ENCODE data around the gene SERPING1.

The SERPING1 gene

DNA sequence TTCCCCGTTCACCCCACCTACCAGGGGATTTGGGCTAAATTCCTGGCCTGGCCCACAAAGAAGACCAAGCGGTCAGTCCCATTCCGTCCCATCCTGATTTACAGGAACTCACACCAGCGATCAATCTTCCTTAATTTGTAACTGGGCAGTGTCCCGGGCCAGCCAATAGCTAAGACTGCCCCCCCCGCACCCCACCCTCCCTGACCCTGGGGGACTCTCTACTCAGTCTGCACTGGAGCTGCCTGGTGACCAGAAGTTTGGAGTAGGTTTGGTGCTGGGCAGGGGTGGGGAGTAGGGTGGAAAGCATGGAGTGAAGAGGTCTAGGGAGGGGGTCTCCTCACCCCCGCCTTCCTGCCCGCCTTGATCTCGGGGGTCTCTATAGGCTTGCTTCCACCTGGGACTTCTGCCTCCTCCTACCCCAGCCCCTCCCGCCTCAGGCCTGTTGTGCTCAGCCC lies at the start of gene SERPING1:
TSS of gene SERPING1 (plus strand) at position 225 of the 455 bp plus-strand sequence. CDS start 586 bp downstream, outside the sequence.
- DNase-seq, result no peak

- no peak for DNase-seq
These were observed 49.6 kb upstream of the SERPING1 start for GRCh38 chr11:57547854-57548377.

DNA sequence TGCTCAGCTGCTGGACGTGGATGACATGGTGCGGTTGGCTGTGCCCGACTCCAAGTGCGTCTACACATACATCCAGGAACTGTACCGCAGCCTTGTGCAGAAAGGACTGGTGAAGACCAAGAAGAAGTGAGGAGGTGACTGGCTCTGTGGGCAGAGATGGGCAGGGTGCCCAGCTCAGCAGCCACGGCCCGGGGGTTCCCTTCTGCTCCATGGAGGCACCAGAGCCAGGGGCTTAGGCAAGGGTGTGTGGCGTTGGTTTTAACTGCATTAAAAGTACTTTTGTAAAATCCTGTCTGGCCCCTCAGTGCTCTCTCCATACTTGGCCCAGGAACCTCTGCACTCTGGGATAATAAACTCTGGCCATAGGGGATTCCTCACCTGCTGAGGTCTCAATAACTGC lies 47.5 kb upstream of the SERPING1 start:
- no peak for DNase-seq

DNA sequence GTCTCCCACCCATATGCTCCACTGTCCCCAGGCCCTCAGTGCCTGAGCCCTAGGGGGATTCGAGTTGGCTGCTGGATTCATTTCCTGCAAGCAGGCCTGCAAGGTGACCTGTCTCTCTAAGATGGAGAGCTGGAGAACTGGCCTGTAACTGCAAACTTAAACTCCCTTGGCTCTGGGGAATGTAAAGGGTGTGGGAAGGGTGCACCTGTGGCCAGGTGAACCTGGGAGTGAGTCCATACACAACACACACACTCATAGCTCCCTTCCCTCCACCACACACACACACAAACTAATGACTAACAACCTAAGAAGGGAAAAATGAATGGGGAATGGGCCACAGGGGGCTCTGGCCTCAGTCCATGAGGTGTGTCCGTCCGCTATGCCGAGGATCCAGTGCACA lies 45.5 kb upstream of the SERPING1 start:
- no peak for DNase-seq

- DNase-seq, result no peak
These were observed 45.0 kb upstream of the SERPING1 start for GRCh38 chr11:57552479-57552878.

DNA sequence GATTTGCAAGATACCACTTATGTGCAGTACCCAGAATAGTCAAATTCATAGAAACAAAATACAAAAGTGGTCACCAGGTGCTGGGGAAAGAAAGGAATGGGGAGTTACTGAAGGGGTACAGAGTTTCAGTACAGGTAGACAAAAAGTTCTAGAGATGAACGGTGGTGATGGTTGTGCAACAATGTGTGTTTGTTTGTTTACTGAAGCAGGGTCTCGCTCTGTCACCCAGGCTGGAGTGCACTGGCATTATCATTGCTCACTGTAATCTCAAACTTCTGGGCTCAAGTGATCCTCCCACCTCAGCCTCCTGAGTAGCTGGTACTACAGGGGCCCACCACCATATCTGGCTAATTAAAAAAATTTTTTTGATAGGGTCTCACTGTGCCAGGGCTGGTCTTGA lies 42.1 kb upstream of the SERPING1 start:
- no peak for DNase-seq

- DNase-seq, result no peak
These were observed 41.4 kb upstream of the SERPING1 start for GRCh38 chr11:57556041-57556440.

DNA sequence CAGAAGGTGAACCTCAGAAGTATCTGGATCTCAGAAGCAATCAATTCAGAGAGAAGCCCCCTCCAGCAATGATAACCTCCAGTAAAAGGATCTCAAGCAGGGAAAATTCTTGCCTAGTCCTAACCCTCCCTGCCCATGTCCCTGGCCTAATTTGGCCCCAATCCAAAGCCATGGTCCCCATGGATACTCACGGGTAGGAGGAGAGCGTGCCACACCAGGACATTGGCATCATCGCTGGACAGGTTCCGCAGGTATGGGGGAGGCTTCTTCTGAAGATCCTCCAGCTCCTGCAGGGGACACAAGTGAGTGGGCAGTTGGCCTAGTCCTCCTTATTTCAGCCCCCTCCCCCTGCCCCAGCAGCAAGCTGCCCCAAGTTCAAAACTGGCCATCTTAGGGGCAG lies 37.3 kb upstream of the SERPING1 start:
- no peak for DNase-seq

- no peak for DNase-seq
These were observed 34.9 kb upstream of the SERPING1 start for GRCh38 chr11:57562596-57562995.

DNA sequence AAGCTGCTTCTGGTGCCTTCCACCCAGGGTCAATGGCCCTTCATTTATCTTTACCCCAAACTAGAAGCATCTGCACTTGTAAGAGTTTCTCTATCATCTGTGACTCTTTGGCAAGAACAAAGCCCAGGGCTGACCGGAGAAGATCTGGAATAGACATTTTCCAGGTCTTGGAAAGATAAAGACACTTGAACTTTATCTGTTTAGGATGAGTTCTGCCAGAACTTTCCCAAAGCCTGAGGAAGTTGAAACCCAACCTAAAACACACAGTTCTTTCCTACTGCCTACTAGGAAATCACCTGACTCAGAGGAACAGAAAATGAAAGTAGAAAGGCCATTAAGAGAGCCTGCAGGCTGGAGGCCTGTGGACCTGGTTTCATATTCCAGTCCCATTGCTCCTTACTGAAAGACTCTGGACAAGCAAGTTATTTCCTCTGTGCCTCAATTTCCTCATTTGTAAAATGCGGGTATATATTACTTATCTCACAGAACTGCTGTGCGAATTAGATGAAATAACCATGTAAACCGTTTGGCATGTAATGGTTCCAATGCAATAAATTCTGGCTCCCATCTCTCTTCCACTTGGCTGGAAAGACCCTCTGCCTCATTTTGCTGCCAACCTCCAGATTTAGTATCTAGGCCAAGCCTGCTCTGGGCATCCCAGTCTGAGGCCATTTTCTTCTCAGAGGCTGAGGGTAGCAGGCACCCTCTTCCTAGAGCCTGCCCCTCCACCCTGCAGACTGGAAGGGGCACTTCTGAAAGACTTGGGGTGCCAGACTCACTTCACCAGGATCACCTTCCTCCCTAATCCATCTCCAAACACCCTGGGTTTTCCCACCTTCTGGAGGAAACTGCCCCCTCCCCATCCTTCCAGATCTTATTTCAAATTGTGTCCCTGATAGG lies 31.2 kb upstream of the SERPING1 start:
- DNase-seq, result peak; percentile 76

DNA sequence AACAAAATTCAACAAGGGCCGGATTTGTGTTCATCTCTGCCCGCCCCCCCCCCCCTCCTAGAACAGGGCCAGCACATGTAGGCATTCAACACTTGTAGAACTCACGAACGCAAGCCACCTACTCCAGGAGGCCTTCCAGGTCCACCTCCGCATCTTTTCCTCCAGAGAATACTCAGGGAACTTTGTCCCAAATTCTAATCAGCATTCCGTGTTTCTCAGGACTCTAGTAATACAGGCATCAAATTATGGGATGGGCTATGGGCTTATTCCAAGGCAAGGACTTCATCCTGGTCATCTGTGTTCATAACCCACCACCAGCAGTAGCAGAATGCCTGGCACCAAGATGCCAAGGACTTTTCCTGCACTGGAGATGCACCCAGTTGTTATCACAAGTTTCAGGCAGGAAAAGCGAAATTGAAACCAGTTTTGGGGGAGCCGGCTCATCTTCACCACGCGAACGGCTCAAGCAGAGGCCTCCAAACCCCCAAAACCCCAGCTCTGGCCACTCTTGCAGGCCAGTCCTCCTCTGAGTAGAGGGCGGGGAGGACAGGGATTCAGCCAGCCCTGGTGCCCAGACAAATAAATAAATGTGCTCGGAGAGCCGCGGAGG lies 30.5 kb upstream of the SERPING1 start:
- no peak for DNase-seq

DNA sequence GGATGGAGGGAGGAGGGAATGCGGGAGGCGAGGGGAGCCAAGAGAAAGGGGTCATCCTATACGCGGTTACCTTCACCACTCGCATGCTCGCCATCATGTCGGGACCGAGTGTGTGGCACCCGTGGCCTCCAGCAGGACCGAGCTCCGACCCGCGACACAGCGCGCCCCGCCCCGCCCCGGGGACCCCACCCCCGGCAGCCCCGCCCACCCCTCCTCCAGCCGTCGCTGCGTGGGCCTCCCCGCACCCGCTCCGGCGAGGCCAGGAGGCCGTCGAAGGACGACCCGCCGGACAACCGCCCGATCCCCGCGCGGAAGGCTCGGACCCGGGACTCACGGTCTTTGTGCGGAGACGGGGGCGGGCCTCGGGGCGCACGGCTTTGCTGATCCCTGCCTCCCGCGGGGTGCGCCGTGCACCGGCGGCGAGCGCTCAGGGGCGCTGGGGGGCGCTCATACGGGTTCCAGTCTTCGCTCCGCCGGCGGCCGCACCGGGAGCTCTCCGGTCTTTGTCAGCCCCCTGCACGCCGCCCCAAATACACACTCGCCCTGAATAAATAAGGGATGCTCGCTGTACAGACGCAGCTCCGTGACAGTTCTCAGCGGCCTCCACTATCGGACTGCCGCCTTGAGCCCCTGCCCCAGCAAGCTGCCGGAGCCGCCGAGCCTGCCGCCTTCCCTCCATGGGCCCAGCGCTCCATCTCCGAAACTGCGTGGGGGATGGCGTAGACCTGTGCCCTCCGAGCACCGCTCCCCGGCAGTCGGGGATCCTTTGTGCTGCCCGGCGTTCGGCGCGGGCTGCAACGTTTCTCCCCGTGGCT lies 29.8 kb upstream of the SERPING1 start, which contains the start of gene UBE2L6:
TSS of gene UBE2L6 (minus strand) at position 158 of the 815 bp plus-strand sequence. CDS start at position 97, 61 bp downstream.
- peak; percentile 88 for DNase-seq

- DNase-seq, result peak; percentile 97
These were observed 29.1 kb upstream of the SERPING1 start for GRCh38 chr11:57568330-57568766.

DNA sequence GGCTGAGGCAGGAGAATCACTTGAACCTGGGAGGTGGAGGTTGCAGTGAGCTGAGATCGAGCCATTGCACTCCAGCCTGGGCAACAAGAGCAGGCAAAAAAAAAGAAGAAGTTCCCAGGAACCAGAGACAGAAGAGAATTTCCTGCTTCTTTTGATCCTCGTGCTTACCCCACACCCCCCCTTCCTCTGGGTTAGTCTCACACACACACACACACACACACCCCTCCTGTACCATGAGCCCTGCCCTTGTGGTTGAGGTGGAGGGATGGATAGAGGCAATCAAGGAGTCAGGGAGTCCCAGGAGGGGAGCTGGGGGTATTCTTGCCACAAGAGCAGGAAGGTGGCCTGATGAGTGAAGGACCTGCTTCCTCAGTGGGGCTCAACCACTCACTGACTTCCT lies 25.9 kb upstream of the SERPING1 start:
- DNase-seq, result no peak

DNA sequence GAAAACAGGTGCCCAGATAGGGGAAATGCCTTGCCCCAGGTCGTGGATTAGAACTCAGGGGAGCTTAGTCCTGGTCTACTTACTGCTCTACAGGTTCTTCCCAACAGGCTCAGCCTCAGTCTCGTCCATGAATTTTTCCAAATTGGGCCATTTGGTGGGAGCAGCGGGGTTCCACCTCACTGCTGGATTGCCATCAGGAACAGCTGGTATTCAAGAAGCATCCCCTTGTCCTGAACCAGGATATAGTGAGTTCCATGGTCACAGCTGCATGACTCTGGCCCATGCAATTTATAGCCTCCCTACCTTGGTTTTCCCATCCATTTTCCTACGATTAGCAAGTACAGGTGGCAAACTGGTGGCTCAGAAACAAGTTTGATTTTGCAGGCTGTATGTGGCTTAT lies 23.4 kb upstream of the SERPING1 start:
- no peak for DNase-seq

DNA sequence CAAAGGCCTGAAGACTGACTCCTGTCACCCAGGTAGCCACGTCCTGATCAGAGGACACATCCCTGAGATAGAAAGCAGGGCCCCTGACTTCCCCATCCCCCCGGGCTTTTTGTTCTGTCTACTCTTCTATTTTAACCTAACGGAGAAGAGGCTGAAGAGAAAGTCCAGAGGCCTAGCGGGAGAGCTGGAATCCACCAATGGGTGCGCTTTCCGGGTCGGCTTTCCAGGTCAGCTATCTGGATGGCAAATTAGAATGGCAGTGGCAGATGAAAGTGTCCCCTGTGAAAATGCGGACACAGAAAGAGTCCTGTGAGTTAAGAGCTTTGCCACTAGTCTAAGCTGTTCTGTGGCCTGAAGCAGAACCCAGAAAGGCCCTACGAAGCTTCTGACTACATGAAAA lies 13.1 kb upstream of the SERPING1 start:
- no peak for DNase-seq

- no peak for DNase-seq
These were observed 12.2 kb upstream of the SERPING1 start for GRCh38 chr11:57585301-57585700.

GRCh38 chr11:57586711-57587245 lies 10.7 kb upstream of the SERPING1 start:
- no peak for DNase-seq

DNA sequence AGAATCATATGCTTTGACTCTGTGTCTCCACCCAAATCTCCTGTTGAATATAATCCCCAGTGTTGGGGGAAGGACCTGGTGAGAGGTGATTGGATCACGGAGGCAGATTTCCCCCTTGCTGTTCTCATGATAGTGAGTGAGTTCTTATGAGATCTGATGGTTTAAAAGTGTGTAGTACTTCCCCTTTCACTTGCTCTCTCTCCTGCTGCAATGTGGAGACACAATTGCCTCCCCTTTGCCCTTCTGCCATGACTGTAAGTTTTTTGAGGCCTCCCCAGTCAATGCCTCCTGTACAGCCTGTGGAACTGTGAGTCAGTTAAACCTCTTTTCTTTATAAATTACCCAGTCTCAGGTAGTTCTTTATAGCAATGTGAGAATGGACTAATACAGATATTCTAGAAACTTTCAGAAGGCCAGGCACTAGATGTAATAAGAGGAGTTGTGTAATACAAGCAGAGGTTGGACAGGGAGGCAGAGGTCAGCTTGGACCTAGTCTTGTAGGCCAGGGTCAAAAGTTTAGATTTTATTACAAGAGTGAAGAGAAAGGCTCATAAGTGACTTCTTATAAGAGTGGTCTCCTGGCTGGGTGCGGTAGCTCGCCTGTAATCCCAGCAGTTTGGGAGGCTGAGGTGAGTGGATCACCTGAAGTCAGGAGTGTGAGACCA lies 9.3 kb upstream of the SERPING1 start:
- DNase-seq, result no peak

- DNase-seq, result no peak
These were observed 1.1 kb upstream of the SERPING1 start for GRCh38 chr11:57596266-57596885.

All from activated CD8-positive, alpha-beta memory T cell treated with anti-CD3 and anti-CD28 coated beads for 24 hours (primary cell).